ENCODE results near the gene FBXW2.

The FBXW2 gene

DNA sequence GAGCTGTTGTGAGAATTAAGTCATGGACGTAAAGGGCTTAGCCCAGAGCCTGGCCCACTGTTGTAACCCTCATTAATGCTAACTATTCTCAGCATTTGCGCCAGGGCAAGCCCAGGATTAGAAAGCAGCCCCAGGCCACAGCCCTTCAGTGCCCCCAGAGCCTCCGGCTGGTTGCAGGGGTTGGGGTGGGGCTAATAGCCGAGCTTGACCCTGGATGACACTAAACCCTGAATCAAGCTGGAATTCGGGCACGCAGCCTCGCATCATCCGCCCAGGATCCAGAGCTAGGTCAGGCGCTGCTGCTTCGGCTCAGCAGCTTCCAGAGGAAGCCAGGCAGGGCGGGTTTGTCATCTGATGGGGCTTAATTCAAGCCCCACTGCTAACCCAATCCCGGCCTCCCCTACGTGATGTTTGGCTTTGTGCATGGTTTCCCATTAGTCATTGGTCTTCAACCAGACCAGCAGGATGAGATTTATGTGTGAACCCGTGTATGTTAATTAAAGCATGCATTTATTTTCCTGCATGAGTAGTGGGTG lies 77.8 kb downstream of the FBXW2 start:
- in situ Hi-C loops (cut with HindIII; ENCODE audit: low sequenced_read_pairs), result no loop called here

DNA sequence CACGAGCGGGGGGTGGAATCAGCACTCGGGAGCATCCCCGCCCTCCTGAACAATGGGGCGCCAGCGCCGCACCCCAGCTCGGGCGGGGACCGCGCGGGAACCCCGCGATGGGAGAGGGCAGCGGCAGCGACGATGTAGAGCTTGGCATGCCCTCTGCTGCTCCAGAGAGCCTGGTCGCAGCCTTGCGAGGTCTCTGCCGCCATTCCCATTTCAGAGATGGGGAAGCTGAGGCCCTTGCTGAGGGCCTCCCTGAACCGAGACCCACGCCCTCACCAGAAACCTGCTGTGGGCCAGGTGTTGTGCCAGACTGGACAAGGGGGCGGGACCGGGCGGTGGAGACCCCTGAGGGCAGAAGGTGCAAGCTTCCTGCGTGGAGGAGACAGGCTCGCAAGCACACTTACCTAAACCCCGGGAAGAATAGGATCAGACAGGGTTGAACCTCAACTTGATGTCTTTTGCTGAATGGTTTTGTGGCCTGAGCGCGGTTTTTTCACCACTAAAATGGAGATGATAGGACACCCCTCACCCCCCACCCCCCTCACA lies 78.3 kb downstream of the FBXW2 start:
- in situ Hi-C loops (cut with HindIII; ENCODE audit: low sequenced_read_pairs), result no loop called here

DNA sequence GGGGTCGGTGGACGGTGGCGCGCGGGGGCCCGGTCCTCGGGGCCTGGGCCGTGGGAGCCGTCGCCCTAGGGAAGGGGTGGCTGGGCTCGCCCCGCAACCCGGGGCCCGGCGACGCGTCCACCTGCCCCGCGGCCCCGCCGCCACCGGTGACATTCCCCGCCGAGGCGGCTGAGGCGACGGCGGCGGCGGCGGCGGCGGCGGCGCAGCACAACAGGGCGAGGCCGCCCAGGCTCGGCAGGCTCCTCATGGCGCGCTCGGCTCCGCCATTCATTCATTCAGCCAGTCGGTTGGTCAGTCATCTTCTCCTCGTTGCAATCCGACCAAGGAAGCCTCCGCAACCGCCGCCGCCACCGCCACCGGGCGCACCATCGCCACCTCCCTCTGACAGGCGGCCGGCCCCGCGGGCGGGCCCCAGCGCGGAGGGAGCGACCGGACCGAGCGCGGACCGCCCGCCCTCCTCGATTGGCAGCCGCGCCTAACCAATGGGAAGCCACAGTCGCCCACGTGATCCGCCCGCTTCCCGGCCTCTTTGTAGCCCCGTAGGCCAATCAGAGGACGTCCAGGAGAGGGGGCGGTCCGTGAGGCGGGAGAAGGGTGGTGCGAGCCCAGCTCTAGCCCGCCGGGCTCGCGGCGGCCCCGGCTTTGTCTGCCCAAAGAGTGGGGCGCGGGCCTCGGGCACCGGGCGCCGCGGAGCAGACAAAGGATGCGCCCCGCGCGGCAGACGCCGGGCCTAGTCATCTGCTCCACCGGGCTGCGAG lies 78.9 kb downstream of the FBXW2 start, which contains the start of gene MEGF9:
TSS of gene MEGF9 (minus strand) at position 383 of the 758 bp plus-strand sequence. CDS start at position 271, 112 bp downstream.
- in situ Hi-C loops (cut with HindIII; ENCODE audit: low sequenced_read_pairs), result no loop called here

DNA sequence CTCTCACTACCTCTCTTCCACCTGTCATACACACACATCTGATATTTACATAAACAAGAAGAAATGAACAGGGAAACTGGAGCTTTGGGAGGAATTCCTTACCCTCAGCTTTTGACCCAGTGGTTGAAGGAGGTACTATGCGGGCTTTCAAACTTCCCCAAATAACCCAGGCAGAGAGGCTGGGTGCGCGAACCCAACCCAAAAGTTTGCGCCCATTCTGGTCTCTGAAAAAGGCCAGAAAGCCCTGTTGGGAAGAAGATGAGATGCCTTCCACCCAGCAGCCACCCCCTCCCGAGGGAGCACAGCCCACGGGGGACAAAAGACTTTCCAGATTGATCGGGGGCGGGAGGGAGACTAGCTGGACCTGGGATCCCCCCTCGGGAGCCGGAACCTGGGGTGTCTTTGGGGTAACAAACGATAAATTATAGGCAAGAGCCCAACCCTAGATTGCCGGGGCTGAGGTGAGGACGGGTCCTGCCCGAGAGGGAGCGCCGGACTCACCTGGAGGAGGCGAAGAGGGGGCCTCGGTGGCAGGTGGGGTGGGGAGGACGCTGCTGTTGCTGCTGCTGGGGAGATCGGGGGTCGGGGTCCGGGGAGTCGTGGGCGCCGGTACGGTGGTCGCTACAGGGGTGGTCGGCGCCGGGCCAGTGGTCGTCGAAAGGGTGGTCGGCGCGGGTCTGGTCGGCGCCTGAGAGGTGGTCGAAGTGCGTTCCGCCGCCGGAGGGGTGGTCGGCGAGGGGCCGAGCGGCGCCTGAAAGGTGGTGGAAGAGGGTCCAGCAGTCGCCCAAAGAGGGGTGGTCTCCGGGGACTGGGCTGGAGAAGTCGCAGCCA lies 79.7 kb downstream of the FBXW2 start:
- in situ Hi-C loops (cut with HindIII; ENCODE audit: low sequenced_read_pairs), result no loop called here

DNA sequence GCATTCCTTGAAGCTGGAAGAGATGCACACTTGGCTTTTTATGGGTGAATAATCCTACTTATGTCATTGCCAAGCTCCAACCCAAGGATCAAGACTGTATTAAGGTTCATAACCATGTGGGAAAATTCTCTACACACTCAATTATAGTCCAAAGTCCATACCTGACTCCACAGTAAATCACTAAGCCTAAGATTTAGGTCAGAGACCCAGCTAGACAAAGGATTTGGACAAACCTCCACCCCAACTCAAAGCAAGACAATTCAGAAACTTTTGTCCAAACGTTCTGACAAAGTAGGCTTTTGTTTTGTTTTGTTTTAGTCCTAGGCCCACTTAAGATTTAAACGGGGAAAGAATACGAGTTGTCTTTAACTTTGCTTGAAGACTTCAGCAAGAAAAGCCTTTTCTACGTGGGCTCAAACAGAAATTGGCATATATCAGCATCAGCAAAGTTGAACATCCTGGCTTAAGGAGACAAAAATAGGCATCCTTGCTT lies 80.6 kb downstream of the FBXW2 start:
- in situ Hi-C loops (cut with HindIII; ENCODE audit: low sequenced_read_pairs), result no loop called here

DNA sequence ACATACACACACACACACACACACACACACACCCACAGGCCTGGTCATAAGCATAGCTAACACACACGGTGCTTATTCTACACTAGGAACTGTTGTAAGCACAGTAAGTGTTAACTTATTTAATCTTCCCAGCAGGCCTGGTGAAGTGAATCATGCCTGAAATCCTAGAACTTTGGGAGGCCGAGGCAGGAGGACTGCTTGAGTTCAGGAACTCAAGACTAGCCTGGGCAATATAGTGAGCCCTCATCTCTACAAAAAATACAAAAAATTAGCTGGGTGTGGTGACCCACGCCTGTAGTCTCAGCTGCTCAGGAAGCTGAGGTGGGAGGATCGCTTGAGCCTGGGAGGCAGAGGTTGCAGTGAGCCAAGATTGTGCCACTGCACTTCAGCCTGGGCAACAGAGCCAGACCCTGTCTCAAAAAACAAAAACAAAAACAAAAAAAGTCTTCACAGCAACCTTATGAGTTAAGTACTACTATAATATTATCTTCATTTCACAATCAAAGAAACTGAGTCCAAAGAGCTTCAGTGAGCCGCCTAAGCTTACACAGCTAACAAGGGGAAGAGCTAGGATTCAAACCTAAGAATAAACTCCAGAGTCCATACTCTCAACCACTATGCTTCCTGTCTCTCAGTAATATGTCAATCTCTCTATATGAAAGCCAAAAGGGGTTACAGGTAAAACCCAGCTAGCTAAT lies 81.2 kb downstream of the FBXW2 start:
- in situ Hi-C loops (cut with HindIII; ENCODE audit: low sequenced_read_pairs), result no loop called here

DNA sequence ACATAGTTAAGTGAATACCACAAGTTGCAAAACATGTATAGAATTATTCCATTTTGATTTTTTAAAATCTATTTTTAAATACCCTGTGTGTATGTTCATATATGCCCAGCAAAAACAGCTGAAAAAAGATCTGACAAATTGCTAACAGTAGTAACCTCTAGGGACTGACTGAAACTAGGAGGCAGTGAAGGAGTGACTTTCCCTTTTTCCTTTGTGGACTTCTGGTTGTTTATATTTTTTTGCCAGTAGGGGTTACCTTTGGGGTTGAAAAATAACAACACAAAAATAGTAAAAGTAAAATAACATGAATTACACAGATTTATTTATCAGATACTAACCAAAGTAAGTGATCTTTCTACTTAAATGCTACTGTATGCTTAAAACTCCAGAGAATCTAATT lies 81.9 kb downstream of the FBXW2 start:
- in situ Hi-C loops (cut with HindIII; ENCODE audit: low sequenced_read_pairs), result no loop called here

DNA sequence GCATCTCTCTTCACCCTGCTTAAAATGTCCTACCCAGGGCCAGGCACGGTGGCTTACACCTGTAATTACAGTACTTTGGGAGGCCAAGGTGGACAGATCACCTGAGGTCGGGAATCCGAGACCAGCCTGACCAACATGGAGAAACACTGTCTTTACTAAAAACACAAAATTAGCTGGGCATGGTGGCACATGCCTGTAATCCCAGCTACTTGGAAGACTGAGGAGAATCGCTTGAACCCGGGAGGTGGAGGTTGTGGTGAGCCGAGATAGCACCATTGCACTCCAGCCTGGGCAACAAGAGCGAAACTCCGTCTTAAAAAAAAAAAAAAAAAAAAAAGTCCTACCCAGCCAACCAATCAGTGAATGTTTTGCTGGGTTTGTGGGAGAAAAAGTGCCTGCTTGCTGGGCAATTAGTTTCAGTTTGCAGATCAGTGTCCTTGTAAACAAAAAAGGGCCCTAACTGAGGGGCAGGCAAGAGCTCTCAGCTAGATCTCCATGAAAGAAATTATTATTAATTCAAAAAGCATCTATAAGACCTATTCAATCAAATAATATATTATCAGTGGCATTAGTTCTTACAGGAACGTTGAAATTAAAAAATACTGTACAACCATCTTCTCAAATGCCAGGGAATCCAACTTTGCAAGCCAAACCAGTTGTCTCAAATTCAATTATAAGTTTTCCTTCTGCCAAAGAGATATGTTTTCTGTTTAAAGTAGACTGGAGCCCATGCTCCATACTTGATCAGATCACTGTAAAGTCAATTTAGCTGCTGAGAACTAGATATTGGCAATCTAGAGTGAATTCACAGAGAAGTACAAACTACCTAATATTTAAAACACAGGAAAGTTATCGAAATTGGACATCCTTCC lies 82.9 kb downstream of the FBXW2 start:
- in situ Hi-C loops (cut with HindIII; ENCODE audit: low sequenced_read_pairs), result no loop called here

DNA sequence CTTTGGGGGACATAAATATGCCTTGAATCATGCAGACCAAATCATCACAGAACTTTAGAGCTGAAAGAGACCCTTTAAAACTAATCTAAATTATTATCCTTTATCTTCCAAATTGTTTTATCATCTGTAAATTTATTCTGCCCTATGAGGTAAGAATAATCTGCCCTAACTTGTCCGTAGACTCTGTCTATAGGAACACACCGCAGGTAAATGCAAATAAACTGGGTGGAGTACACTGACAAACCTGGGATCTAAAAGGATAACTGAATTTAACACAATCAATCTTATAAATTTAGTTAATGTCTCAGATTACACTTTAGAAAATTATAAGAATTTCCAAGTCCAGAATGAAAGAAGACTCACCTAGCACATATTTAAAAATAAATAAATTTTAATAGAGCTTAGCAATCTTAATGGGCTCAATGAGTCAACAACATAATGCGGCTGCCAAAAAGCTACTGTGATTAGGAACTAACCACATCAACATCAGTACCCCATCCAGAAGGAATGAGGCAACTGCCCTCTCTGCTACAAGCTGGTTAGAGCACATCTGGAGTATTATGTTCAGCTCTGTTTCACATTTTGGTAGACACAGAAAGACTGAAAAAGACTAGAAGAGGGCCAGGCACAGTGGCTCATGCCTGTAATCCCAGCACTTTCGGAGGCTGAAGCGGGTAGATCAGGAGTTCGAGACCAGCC lies 84.5 kb downstream of the FBXW2 start:
- in situ Hi-C loops (cut with HindIII; ENCODE audit: low sequenced_read_pairs), result no loop called here

DNA sequence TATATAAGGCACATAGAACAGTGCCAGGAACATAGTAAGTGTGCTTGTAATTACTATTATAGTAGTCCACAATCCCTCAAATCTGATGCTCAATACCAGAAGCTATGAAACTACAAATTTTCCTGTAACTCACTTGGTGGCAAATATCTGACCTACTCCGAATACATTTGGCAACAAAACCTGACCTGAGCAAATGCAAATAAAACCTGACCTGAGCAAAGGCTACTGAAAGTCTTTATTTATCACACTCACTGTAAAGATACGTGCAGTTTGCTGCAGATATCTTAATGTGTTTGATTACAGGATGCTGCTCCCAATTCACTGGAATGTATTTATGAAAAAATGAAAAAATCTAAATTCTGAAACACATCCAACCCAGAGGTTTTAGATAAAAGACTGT lies 86.0 kb downstream of the FBXW2 start:
- in situ Hi-C loops (cut with HindIII; ENCODE audit: low sequenced_read_pairs), result no loop called here
